Stomach (tissue), 4 donors: ENCODE measurements around the gene MAPK1.

ENCODE experiments used
- POLR2A ChIP-seq, 4 donors: fragments of 450-650 bp; IDR thresholded peaks; one replicate each; pipeline ENCODE4 v1.6.1; 2016; ENCODE audit warnings: antibody characterized with exemption in 4 of 4, control low read depth in 2 of 4, mild to moderate bottlenecking in 1 of 4, moderate library complexity in 1 of 4
- TF ChIP-seq, protein P1 (sequence below), 7 experiments: fragments of 450-650 bp in 4 of 7; fragments of 200-600 bp in 3 of 7; sonication (generic) in 3 of 7; IDR thresholded peaks; one replicate each; pipeline ENCODE4 v1.5.1; 2016 to 2019; ENCODE audit warnings: antibody characterized with exemption in 7 of 7, control low read depth in 2 of 7, mild to moderate bottlenecking in 1 of 7

GRCh38 chr22:21796231-21796630 is 71.2 kb downstream of the MAPK1 start:
- TF ChIP-seq, protein P1, sequence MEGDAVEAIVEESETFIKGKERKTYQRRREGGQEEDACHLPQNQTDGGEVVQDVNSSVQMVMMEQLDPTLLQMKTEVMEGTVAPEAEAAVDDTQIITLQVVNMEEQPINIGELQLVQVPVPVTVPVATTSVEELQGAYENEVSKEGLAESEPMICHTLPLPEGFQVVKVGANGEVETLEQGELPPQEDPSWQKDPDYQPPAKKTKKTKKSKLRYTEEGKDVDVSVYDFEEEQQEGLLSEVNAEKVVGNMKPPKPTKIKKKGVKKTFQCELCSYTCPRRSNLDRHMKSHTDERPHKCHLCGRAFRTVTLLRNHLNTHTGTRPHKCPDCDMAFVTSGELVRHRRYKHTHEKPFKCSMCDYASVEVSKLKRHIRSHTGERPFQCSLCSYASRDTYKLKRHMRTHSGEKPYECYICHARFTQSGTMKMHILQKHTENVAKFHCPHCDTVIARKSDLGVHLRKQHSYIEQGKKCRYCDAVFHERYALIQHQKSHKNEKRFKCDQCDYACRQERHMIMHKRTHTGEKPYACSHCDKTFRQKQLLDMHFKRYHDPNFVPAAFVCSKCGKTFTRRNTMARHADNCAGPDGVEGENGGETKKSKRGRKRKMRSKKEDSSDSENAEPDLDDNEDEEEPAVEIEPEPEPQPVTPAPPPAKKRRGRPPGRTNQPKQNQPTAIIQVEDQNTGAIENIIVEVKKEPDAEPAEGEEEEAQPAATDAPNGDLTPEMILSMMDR (IDR thresholded peaks at IDR 0.05): no peak
- TF ChIP-seq POLR2A (IDR thresholded peaks at IDR 0.05): no peak
